ENCODE results near the gene SPATA13.

The SPATA13 gene

DNA sequence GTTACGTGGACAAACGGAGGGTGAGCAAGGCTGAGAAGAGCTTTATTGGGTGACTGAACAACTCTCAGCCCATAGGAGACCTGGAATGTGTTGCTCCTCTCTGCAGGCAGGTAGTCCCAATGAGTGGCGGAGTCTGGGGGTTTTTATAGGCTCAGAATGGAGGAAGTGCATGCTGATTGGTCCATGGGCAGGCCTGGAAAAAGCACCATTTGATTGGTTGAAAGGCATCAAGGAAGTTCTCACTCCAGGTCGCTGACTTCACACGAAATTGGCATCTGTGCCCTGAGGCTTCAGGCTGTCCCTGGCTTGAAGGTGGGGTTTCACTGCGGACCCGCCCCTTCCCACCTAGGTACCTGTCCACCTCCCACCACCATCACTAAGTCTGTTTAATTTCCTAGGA lies 65.4 kb downstream of the SPATA13 start:
- no peak overlapping the region for H3K27ac ChIP-seq (ENCODE audit: low read depth, low read length)
- no peaks in the 10 kb centered on the region for H3K27me3 ChIP-seq (ENCODE audit: control insufficient read depth in 1 of 2, insufficient read depth in 2 of 2, low read length in 2 of 2)
- peaks cover 0 to 7% of the 10 kb centered on the region in 2 donors for H3K4me1 ChIP-seq (ENCODE audit: control insufficient read depth in 1 of 2, insufficient read depth in 2 of 2, low read length in 2 of 2)

DNA sequence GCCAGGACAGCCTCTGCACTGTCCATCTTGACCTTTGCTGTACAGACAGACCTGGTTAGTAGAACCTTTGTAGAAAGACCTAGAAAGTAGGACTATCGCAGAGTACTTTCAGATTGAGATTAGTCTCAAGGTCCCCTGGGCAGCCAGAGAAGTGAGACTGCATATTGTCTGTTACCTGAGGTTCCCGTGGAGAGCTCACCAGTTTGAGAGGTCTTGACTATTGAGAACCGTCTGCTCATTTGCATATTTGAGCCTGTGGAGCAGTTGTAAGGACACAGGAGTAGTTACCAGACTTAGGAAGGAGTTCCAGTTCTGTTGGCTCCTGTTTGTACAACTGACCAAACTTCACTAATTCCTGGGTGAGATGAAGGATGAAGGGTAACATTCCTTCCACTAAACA lies 66.2 kb downstream of the SPATA13 start:
- Histone ChIP-seq H3K4me1 (ENCODE audit: control insufficient read depth in 1 of 2, insufficient read depth in 2 of 2, low read length in 2 of 2) (peaks cover 0 to 9% of the 10 kb centered on the region in 2 donors), H3K27me3 (ENCODE audit: control insufficient read depth in 1 of 2, insufficient read depth in 2 of 2, low read length in 2 of 2) (no peaks in the 10 kb centered on the region), H3K36me3 (ENCODE audit: control insufficient read depth in 1 of 2, insufficient read depth in 2 of 2, low read length in 2 of 2) (peaks cover 8 to 28% of the 10 kb centered on the region in 2 donors), H3K9me3 (ENCODE audit: control insufficient read depth in 1 of 2, low read length in 2 of 2) (no peaks in the 10 kb centered on the region), H3K27ac (ENCODE audit: low read depth, low read length) (no peak overlapping the region), H3K9ac (ENCODE audit: low read depth in 1 of 2, low read length in 2 of 2) (no peak overlapping the region), H3K4me3 (ENCODE audit: low read depth in 1 of 2, low read length in 2 of 2) (no peak overlapping the region)

More for the DNA sequence above, 65.4 kb downstream of the SPATA13 start:
- no peak overlapping the region for H3K4me3 ChIP-seq (ENCODE audit: low read depth in 1 of 2, low read length in 2 of 2)
- H3K9me3 ChIP-seq (ENCODE audit: control insufficient read depth in 1 of 2, low read length in 2 of 2): no peaks in the 10 kb centered on the region
- no peak overlapping the region for H3K9ac ChIP-seq (ENCODE audit: low read depth in 1 of 2, low read length in 2 of 2)
- peaks cover 8 to 28% of the 10 kb centered on the region in 2 donors for H3K36me3 ChIP-seq (ENCODE audit: control insufficient read depth in 1 of 2, insufficient read depth in 2 of 2, low read length in 2 of 2)

DNA sequence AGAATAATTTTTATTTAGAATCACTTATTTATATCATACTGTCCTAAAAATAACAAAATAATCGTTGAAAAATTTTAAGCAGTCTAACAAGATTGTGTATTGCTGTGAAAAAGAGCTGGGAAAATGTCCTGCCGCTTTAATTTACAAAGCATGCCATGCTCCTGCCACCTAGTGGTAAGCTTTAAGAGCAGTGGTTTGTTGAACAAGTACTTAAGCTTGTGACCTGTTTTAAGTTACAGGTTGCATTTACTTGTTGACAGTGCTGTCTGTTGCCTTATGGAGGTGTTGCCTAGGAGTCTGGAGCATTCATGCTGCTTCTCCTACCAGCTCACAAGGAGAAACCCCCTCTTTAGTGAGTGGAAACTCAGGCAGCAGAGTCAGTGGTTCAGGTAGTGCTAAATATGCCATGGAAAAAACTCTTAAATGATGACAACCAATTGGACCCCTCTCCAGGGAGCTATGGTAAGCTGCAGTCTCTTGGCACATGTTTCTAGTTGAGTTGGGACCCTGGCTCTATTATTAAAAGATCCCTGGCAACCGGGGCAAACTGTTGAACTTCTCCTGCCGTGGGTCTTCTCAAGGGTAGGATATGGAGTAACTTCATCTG lies 68.4 kb downstream of the SPATA13 start:
- Histone ChIP-seq H3K27ac (ENCODE audit: low read depth, low read length) (no peak overlapping the region), H3K9me3 (ENCODE audit: control insufficient read depth in 1 of 2, low read length in 2 of 2) (no peaks in the 10 kb centered on the region), H3K36me3 (ENCODE audit: control insufficient read depth in 1 of 2, insufficient read depth in 2 of 2, low read length in 2 of 2) (peaks cover 4 to 18% of the 10 kb centered on the region in 2 donors), H3K9ac (ENCODE audit: low read depth in 1 of 2, low read length in 2 of 2) (no peak overlapping the region), H3K27me3 (ENCODE audit: control insufficient read depth in 1 of 2, insufficient read depth in 2 of 2, low read length in 2 of 2) (no peaks in the 10 kb centered on the region), H3K4me1 (ENCODE audit: control insufficient read depth in 1 of 2, insufficient read depth in 2 of 2, low read length in 2 of 2) (peaks cover 0 to 16% of the 10 kb centered on the region in 2 donors), H3K4me3 (ENCODE audit: low read depth in 1 of 2, low read length in 2 of 2) (no peak overlapping the region)

DNA sequence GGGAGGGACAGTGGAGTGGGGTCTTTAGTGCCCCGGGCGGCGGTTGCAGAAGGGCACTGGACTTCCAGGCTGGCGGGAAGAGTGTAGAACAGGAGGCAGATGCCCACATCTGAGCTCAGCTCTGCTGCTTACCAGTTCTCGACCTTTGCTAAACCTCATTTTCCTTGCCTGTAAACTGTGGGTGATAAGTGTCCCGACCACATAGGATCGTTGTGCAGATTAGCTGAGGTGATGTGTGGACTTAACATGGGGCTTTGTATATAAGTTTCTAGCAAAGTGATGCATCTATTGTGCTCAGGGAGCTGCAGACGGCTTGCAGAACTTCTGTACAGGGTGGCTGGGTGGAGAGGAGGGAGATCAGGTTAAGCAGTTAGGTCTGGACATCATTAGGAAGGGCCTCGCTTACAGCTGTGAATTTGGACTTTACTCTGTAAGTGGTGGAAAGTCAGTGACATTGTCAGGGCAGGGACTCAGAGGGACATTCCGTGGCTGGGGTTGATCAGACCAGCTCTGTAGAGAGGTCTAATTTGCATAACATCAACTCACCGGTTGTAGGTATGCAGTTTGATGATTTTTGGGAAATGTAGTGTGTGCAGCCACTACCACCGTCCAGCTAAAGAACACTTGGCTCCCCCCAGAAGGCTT lies 70.0 kb downstream of the SPATA13 start:
- Histone ChIP-seq H3K4me3 (ENCODE audit: low read depth in 1 of 2, low read length in 2 of 2) (no peak overlapping the region), H3K36me3 (ENCODE audit: control insufficient read depth in 1 of 2, insufficient read depth in 2 of 2, low read length in 2 of 2) (peaks cover 0 to 4% of the 10 kb centered on the region in 2 donors)

DNA sequence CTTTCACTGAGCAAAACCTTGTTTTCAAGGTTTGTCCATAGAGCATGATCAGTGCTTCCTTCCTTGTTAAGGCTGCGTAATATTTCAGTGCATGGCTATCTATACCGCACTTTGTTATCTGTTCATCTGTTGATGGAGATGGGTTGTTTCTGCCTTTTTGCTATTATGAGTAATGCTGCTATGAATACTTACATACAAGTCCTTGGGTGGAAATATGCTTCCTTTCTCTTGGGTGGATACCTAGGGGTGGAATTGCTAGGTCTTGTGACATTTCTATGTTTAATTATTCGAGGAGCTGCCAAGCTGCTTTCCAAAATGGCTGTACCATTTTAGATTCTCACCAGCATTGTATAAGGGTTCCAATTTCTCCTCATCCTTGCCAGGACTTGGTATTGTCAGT lies 70.9 kb downstream of the SPATA13 start:
- peaks cover 0 to 22% of the 10 kb centered on the region in 2 donors for H3K4me1 ChIP-seq (ENCODE audit: control insufficient read depth in 1 of 2, insufficient read depth in 2 of 2, low read length in 2 of 2)
- no peak overlapping the region for H3K4me3 ChIP-seq (ENCODE audit: low read depth in 1 of 2, low read length in 2 of 2)
- no peaks in the 10 kb centered on the region for H3K9me3 ChIP-seq (ENCODE audit: control insufficient read depth in 1 of 2, low read length in 2 of 2)
- no peaks in the 10 kb centered on the region for H3K36me3 ChIP-seq (ENCODE audit: control insufficient read depth in 1 of 2, insufficient read depth in 2 of 2, low read length in 2 of 2)
- no peaks in the 10 kb centered on the region for H3K27me3 ChIP-seq (ENCODE audit: control insufficient read depth in 1 of 2, insufficient read depth in 2 of 2, low read length in 2 of 2)
- H3K27ac ChIP-seq (ENCODE audit: low read depth, low read length): no peak overlapping the region
- H3K9ac ChIP-seq (ENCODE audit: low read depth in 1 of 2, low read length in 2 of 2): no peak overlapping the region

More for the DNA sequence above, 70.0 kb downstream of the SPATA13 start:
- no peak overlapping the region for H3K9ac ChIP-seq (ENCODE audit: low read depth in 1 of 2, low read length in 2 of 2)
- no peaks in the 10 kb centered on the region for H3K9me3 ChIP-seq (ENCODE audit: control insufficient read depth in 1 of 2, low read length in 2 of 2)
- no peak overlapping the region for H3K27ac ChIP-seq (ENCODE audit: low read depth, low read length)
- H3K27me3 ChIP-seq (ENCODE audit: control insufficient read depth in 1 of 2, insufficient read depth in 2 of 2, low read length in 2 of 2): no peaks in the 10 kb centered on the region
- H3K4me1 ChIP-seq (ENCODE audit: control insufficient read depth in 1 of 2, insufficient read depth in 2 of 2, low read length in 2 of 2): peaks cover 0 to 22% of the 10 kb centered on the region in 2 donors

DNA sequence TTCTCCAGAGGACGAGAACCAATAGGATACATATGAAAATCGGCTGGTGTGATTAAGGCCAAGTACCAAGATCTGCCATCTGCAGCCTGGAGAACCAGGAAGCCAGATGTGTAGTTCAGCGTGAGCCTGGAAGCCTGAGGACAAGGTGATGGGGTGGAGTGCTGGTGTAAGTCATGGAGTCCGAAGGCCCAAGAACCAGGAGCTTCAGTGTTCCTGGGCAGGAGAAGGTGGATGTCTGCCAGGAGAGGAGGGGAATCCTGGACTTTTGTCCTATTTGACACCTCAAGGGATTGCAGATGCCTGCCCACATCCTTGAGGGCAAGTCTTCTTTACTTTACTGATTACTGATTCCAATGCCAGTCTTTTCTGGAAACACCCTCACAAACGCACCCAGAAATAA lies 71.5 kb downstream of the SPATA13 start:
- H3K27ac ChIP-seq (ENCODE audit: low read depth, low read length): no peak overlapping the region
- H3K27me3 ChIP-seq (ENCODE audit: control insufficient read depth in 1 of 2, insufficient read depth in 2 of 2, low read length in 2 of 2): no peaks in the 10 kb centered on the region
- no peak overlapping the region for H3K9ac ChIP-seq (ENCODE audit: low read depth in 1 of 2, low read length in 2 of 2)
- H3K4me3 ChIP-seq (ENCODE audit: low read depth in 1 of 2, low read length in 2 of 2): no peak overlapping the region
- H3K36me3 ChIP-seq (ENCODE audit: control insufficient read depth in 1 of 2, insufficient read depth in 2 of 2, low read length in 2 of 2): peaks cover 0 to 3% of the 10 kb centered on the region in 2 donors
- H3K9me3 ChIP-seq (ENCODE audit: control insufficient read depth in 1 of 2, low read length in 2 of 2): no peaks in the 10 kb centered on the region
- peaks cover 0 to 22% of the 10 kb centered on the region in 2 donors for H3K4me1 ChIP-seq (ENCODE audit: control insufficient read depth in 1 of 2, insufficient read depth in 2 of 2, low read length in 2 of 2)

DNA sequence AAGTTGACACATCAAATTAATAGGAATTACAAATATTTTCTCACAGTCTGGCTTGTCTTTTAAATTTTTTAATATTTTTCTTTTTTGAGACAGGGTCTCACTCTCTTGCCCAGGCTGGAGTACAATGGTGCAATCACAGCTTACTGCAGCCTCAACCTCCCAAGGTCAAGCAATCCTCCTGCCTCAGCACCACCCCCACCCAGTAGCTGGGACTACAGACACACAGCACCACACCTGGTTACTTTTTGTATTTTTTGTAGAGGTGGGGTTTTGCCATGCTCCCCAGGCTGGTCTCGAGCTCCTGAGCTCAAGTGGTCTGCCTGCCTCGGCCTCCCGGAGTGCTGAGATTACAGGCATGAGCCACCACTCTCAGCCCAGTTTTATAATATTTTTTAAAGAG lies 72.0 kb downstream of the SPATA13 start:
- peaks cover 0 to 4% of the 10 kb centered on the region in 2 donors for H3K36me3 ChIP-seq (ENCODE audit: control insufficient read depth in 1 of 2, insufficient read depth in 2 of 2, low read length in 2 of 2)
- H3K9me3 ChIP-seq (ENCODE audit: control insufficient read depth in 1 of 2, low read length in 2 of 2): no peaks in the 10 kb centered on the region
- no peak overlapping the region for H3K27ac ChIP-seq (ENCODE audit: low read depth, low read length)
- no peaks in the 10 kb centered on the region for H3K27me3 ChIP-seq (ENCODE audit: control insufficient read depth in 1 of 2, insufficient read depth in 2 of 2, low read length in 2 of 2)
- H3K4me3 ChIP-seq (ENCODE audit: low read depth in 1 of 2, low read length in 2 of 2): no peak overlapping the region
- H3K9ac ChIP-seq (ENCODE audit: low read depth in 1 of 2, low read length in 2 of 2): no peak overlapping the region
- peaks cover 0 to 22% of the 10 kb centered on the region in 2 donors for H3K4me1 ChIP-seq (ENCODE audit: control insufficient read depth in 1 of 2, insufficient read depth in 2 of 2, low read length in 2 of 2)

DNA sequence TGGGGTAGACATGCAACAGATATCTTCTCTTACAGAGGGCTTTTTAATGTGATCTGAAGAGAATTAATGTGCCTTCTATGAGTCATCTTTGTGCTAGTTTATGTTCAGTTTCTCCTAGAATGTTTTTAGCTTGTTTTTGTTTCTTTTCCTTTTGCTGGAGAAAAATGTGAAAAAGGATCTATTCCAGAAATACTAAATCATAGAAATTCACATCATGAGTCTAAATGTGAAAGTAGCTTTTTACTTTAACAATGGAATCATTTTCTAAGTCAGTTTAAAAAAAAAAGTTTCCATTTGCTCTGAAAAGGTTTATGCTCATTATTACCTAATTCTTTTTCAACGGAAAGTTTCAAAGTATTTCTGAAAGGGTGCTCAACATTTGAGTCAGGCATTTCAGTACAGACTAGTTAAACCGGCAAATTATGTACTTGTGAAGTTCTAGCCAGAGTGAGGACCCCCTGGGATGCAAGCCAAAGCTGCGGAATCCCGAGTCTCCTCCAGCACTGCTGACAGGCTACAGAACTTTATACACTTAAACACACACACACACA lies 72.9 kb downstream of the SPATA13 start:
- no peak overlapping the region for H3K4me3 ChIP-seq (ENCODE audit: low read depth in 1 of 2, low read length in 2 of 2)
- peaks cover 0 to 4% of the 10 kb centered on the region in 2 donors for H3K36me3 ChIP-seq (ENCODE audit: control insufficient read depth in 1 of 2, insufficient read depth in 2 of 2, low read length in 2 of 2)
- H3K4me1 ChIP-seq (ENCODE audit: control insufficient read depth in 1 of 2, insufficient read depth in 2 of 2, low read length in 2 of 2): peaks cover 0 to 22% of the 10 kb centered on the region in 2 donors
- H3K9ac ChIP-seq (ENCODE audit: low read depth in 1 of 2, low read length in 2 of 2): no peak overlapping the region
- no peak overlapping the region for H3K27ac ChIP-seq (ENCODE audit: low read depth, low read length)
- H3K27me3 ChIP-seq (ENCODE audit: control insufficient read depth in 1 of 2, insufficient read depth in 2 of 2, low read length in 2 of 2): no peaks in the 10 kb centered on the region
- no peaks in the 10 kb centered on the region for H3K9me3 ChIP-seq (ENCODE audit: control insufficient read depth in 1 of 2, low read length in 2 of 2)

DNA sequence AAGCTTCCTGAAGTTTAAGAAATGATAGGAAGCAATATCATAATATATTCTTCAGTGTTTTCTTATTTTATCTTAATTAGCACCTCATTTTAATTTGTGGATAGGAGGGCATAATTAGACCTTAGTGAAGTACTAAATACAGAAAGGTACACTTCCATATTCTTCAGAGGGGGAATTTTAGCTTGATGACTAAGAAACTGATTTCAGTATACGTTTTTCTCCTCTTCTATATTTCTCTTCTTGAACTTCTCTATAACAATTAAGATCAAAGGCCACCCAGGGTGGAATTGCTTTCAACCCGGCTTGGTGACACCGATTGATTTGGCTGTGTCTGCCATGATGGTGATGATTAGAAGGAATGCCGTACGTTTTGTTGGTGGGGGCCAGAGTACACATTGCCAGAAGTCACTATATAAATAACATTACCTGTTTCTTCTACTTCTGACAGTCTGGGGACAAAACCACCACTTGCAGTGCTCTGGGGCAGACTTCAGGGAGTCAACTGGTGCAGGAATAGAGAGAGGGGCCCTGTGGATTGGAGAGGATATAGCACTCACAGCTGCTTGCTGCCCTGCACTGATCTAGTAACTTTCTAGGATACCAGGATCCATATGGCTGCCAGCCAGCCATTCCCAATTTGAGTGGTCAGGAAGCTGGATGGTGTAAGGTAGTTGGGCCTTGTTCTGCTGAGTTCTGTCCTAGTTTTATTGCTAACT lies 73.8 kb downstream of the SPATA13 start:
- no peak overlapping the region for H3K9ac ChIP-seq (ENCODE audit: low read depth in 1 of 2, low read length in 2 of 2)
- H3K4me1 ChIP-seq (ENCODE audit: control insufficient read depth in 1 of 2, insufficient read depth in 2 of 2, low read length in 2 of 2): peaks cover 0 to 19% of the 10 kb centered on the region in 2 donors
- H3K27me3 ChIP-seq (ENCODE audit: control insufficient read depth in 1 of 2, insufficient read depth in 2 of 2, low read length in 2 of 2): no peaks in the 10 kb centered on the region
- no peaks in the 10 kb centered on the region for H3K9me3 ChIP-seq (ENCODE audit: control insufficient read depth in 1 of 2, low read length in 2 of 2)
- H3K4me3 ChIP-seq (ENCODE audit: low read depth in 1 of 2, low read length in 2 of 2): no peak overlapping the region
- peaks cover 0 to 4% of the 10 kb centered on the region in 2 donors for H3K36me3 ChIP-seq (ENCODE audit: control insufficient read depth in 1 of 2, insufficient read depth in 2 of 2, low read length in 2 of 2)
- no peak overlapping the region for H3K27ac ChIP-seq (ENCODE audit: low read depth, low read length)

DNA sequence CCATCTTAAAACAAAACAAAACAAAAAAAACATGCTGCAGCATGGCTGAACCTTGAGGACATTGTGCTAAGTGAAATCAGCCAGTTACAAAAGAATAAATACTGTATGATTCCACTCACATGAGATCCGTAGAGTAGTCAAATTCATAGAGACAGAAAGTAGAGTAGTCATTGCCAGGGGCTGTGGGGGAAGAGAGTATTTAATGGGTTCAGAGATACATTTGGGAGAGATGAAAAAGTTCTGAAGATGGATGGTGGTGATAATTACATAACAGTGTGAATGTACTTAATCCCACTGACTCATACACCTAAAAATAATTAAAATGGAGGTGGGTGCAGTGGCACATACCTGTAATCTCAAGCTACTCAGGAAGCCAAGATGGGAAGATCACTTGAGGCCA lies 76.8 kb downstream of the SPATA13 start:
- H3K9me3 ChIP-seq (ENCODE audit: control insufficient read depth in 1 of 2, low read length in 2 of 2): no peaks in the 10 kb centered on the region
- no peak overlapping the region for H3K9ac ChIP-seq (ENCODE audit: low read depth in 1 of 2, low read length in 2 of 2)
- H3K36me3 ChIP-seq (ENCODE audit: control insufficient read depth in 1 of 2, insufficient read depth in 2 of 2, low read length in 2 of 2): peaks cover 0 to 4% of the 10 kb centered on the region in 2 donors
- H3K4me1 ChIP-seq (ENCODE audit: control insufficient read depth in 1 of 2, insufficient read depth in 2 of 2, low read length in 2 of 2): peaks cover 0 to 7% of the 10 kb centered on the region in 2 donors
- no peak overlapping the region for H3K27ac ChIP-seq (ENCODE audit: low read depth, low read length)
- H3K27me3 ChIP-seq (ENCODE audit: control insufficient read depth in 1 of 2, insufficient read depth in 2 of 2, low read length in 2 of 2): no peaks in the 10 kb centered on the region
- H3K4me3 ChIP-seq (ENCODE audit: low read depth in 1 of 2, low read length in 2 of 2): no peak overlapping the region
